OCI-LY3 (cell line): Measurements from ENCODE around the gene GRM8.

ENCODE experiments used
- CTCF ChIP-seq: fragments of 200-600, 300-600 bp; sonication (generic); IDR thresholded peaks from 2 replicates; pipeline ENCODE4 v1.5.1; 2014; ENCODE audit warnings: antibody characterized with exemption, low read length, low read depth
- EZH2phosphoT487 ChIP-seq: fragments of 200-600 bp; shearing (Covaris generic); IDR thresholded peaks from 2 replicates; pipeline ENCODE4 v1.6.1; 2018; ENCODE audit warnings: antibody characterized with exemption, mixed run types, low read depth

- no peak for TF ChIP-seq CTCF
- no peak for TF ChIP-seq EZH2phosphoT487
These were observed 695.5 kb downstream of the GRM8 start for GRCh38 chr7:126557271-126557670.
